ENCODE data around the gene NRXN2. TPM values are rescaled to one million over a fixed set of nuclear protein-coding genes. Genes with fewer than 3 reads are reported as not detected.

NRXN2 gene
- polyA plus RNA-seq, 1 of the 3 experiments (the other 2 are of a cell fraction) = 0.15 TPM

- TF ChIP-seq NFIC (IDR thresholded peaks at IDR 0.05; ENCODE audit: borderline replicate concordance) (no peak), EP300 (IDR thresholded peaks at IDR 0.05; ENCODE audit: borderline replicate concordance in 1 of 2, low read depth in 1 of 2, low read length in 1 of 2) (no peak), ZBTB33 (IDR thresholded peaks at IDR 0.05; ENCODE audit: borderline replicate concordance, low read depth) (no peak), GATA2 (CRISPR knock-in tag; IDR thresholded peaks at IDR 0.05) (no peak), TEAD4 (IDR thresholded peaks at IDR 0.05; ENCODE audit: borderline replicate concordance, insufficient read depth) (no peak)
- Histone ChIP-seq H3K27me3 (ENCODE audit: insufficient read depth) (no peaks in the 10 kb centered on the region), H3K27ac (ENCODE audit: low read depth in 2 of 2, low read length in 1 of 2) (no peak overlapping the region), H3K36me3 (replicated peaks in 1 of 2; ENCODE audit: control insufficient read depth in 1 of 2, insufficient read depth in 2 of 2, low read length in 1 of 2) (no peaks in the 10 kb centered on the region), H3F3A (replicated peaks; ENCODE audit: insufficient read depth) (no peaks in the 10 kb centered on the region), H3K4me3 (ENCODE audit: low read depth in 2 of 2, low read length in 1 of 2) (no peak overlapping the region), H3K4me2 (no peak overlapping the region), H3K4me1 (ENCODE audit: control insufficient read depth in 1 of 2, insufficient read depth in 2 of 2, low read depth in 1 of 2, low read length in 1 of 2) (peaks cover 0 to 5% of the 10 kb centered on the region in 2 experiments; a peak in 2 of 4 replicates), H3K9ac (no peak overlapping the region), H4K20me1 (ENCODE audit: insufficient read depth) (no peaks in the 10 kb centered on the region), H3K79me2 (ENCODE audit: insufficient read depth) (no peaks in the 10 kb centered on the region), H3K9me2 (no peaks in the 10 kb centered on the region), H2AFZ (ENCODE audit: low read depth) (no peak overlapping the region), H3K9me3 (no peaks in the 10 kb centered on the region)
- DNase-seq = no peak
- CTCF ChIA-PET = interaction anchor here (1.2 to 8.2 kb wide), 5 partner anchors 9 to 211 kb away, joined by 3 to 60 read pairs (median 10); no protein-coding TSS in a partner anchor
- 90% methylated on average over 8 of the region's 10 CpGs for WGBS (ENCODE audit: low lambda C conversion rate)
- POLR2A ChIA-PET = no interaction called here
Observed at GRCh38 chr11:64660205-64660604, 62.8 kb downstream of the NRXN2 start.

GRCh38 chr11:64659417-64660144, 63.4 kb downstream of the NRXN2 start:
- H3K4me3 ChIP-seq (ENCODE audit: low read depth in 2 of 2, low read length in 1 of 2) = no peak overlapping the region
- no peak overlapping the region for H3K9ac ChIP-seq
- H4K20me1 ChIP-seq (ENCODE audit: insufficient read depth) = no peaks in the 10 kb centered on the region
- H3K4me1 ChIP-seq (ENCODE audit: control insufficient read depth in 1 of 2, insufficient read depth in 2 of 2, low read depth in 1 of 2, low read length in 1 of 2) = peaks cover 0 to 5% of the 10 kb centered on the region in 2 experiments; a peak in 2 of 4 replicates
- H3K27me3 ChIP-seq (ENCODE audit: insufficient read depth) = no peaks in the 10 kb centered on the region
- TF ChIP-seq FOSL2 (IDR thresholded peaks at IDR 0.05; ENCODE audit: borderline replicate concordance, low read depth) = peak; percentile 71; the same call in 1 of the 2 replicates
- no peak for TF ChIP-seq NRF1 (IDR thresholded peaks at IDR 0.05; ENCODE audit: low read depth, low read length)
- peak; percentile 40; the same call in 1 of the 2 replicates for TF ChIP-seq TCF12 (IDR thresholded peaks at IDR 0.05)
- no peaks in the 10 kb centered on the region for H3K36me3 ChIP-seq (replicated peaks in 1 of 2; ENCODE audit: control insufficient read depth in 1 of 2, insufficient read depth in 2 of 2, low read length in 1 of 2)
- H3F3A ChIP-seq (replicated peaks; ENCODE audit: insufficient read depth) = no peaks in the 10 kb centered on the region
- no peak for DNase-seq
- H3K27ac ChIP-seq (ENCODE audit: low read depth in 2 of 2, low read length in 1 of 2) = no peak overlapping the region
- peak overlapping the region; percentile 43; the same call in 1 of the 2 replicates for H2AFZ ChIP-seq (ENCODE audit: low read depth)
- whole genome bisulfite sequencing (ENCODE audit: low lambda C conversion rate) = 68% methylated on average over 6 of the region's 9 CpGs
- POLR2A ChIA-PET = no interaction called here
- no peak overlapping the region for H3K4me2 ChIP-seq
- CTCF ChIA-PET = interaction anchor here (1.2 to 8.2 kb wide), 4 partner anchors 8 to 210 kb away, joined by 5 to 60 read pairs (median 10); no protein-coding TSS in a partner anchor
- H3K9me2 ChIP-seq = no peaks in the 10 kb centered on the region
- no peaks in the 10 kb centered on the region for H3K9me3 ChIP-seq
- H3K79me2 ChIP-seq (ENCODE audit: insufficient read depth) = no peaks in the 10 kb centered on the region

GRCh38 chr11:64658265-64658664, 64.7 kb downstream of the NRXN2 start:
- WGBS (ENCODE audit: low lambda C conversion rate) = 69% methylated on average over 2 of the region's 2 CpGs
- CTCF ChIA-PET = interaction anchor here (1.1 to 8.2 kb wide), 2 partner anchors 7 to 15 kb away, joined by 3 to 60 read pairs; no protein-coding TSS in a partner anchor
- POLR2A ChIA-PET = no interaction called here
- TF ChIP-seq NRF1 (IDR thresholded peaks at IDR 0.05; ENCODE audit: low read depth, low read length) (no peak), ELF1 (IDR thresholded peaks at IDR 0.05) (no peak), PBX3 (IDR thresholded peaks at IDR 0.05) (no peak), NFIC (IDR thresholded peaks at IDR 0.05; ENCODE audit: borderline replicate concordance) (no peak), IRF3 (IDR thresholded peaks at IDR 0.05; ENCODE audit: low read depth, low read length) (no peak), USF2 (IDR thresholded peaks at IDR 0.05; ENCODE audit: borderline replicate concordance, low read depth, low read length) (no peak), JUND (IDR thresholded peaks at IDR 0.05) (no peak)

More at GRCh38 chr11:64658265-64658664, 64.7 kb downstream of the NRXN2 start:
- H3K9ac ChIP-seq = no peak overlapping the region
- no peaks in the 10 kb centered on the region for H3K9me3 ChIP-seq
- H3K27ac ChIP-seq (ENCODE audit: low read depth in 2 of 2, low read length in 1 of 2) = no peak overlapping the region
- no peaks in the 10 kb centered on the region for H3K36me3 ChIP-seq (replicated peaks in 1 of 2; ENCODE audit: control insufficient read depth in 1 of 2, insufficient read depth in 2 of 2, low read length in 1 of 2)
- no peak overlapping the region for H3K4me2 ChIP-seq
- H4K20me1 ChIP-seq (ENCODE audit: insufficient read depth) = no peaks in the 10 kb centered on the region
- no peak overlapping the region for H2AFZ ChIP-seq (ENCODE audit: low read depth)
- H3F3A ChIP-seq (replicated peaks; ENCODE audit: insufficient read depth) = no peaks in the 10 kb centered on the region
- H3K27me3 ChIP-seq (ENCODE audit: insufficient read depth) = no peaks in the 10 kb centered on the region
- no peaks in the 10 kb centered on the region for H3K79me2 ChIP-seq (ENCODE audit: insufficient read depth)
- no peaks in the 10 kb centered on the region for H3K9me2 ChIP-seq
- H3K4me1 ChIP-seq (ENCODE audit: control insufficient read depth in 1 of 2, insufficient read depth in 2 of 2, low read depth in 1 of 2, low read length in 1 of 2) = peaks cover 0 to 5% of the 10 kb centered on the region in 2 experiments; a peak in 2 of 4 replicates
- no peak for DNase-seq
- no peak overlapping the region for H3K4me3 ChIP-seq (ENCODE audit: low read depth in 2 of 2, low read length in 1 of 2)
